ENCODE data around the gene ASZ1. TPM values are rescaled to one million over a fixed set of nuclear protein-coding genes. Genes with fewer than 3 reads are reported as not detected.
A peak's percentile ranks its signal among the peaks of the same experiment; 100 is the strongest.

ASZ1 gene
- total RNA-seq, 2 experiments from 2014 or later: not detected

DNA sequence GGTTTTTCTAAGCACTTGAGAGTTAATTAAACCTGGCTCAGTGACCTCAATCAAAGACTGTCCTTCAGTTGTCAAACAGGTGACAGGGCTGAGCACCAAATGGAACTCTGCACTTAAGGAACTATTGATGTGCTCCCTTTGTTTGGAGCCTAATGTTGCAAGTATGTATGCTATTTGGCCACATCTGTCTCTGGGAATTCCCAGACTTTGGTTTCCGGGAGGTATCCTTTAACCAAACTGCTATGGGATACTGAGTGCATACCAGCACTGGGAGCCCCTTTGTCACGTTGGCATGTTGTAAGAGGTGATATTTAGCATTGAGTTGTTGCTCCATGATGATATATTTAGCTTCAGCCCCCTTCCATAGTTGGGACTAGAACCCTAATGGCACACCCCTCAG is 25.2 kb downstream of the ASZ1 start:
- DNase-seq: no peak
- ChIA-PET CTCF (no interaction called here), POLR2A (no interaction called here)
- Mint-ChIP-seq H3K36me3 (ENCODE audit: low read depth) (no peaks in the 10 kb centered on the region), H3K4me3 (no peak overlapping the region), H3K27ac (no peak overlapping the region), H3K9me3 (no peaks in the 10 kb centered on the region), H3K4me1 (ENCODE audit: low read depth) (no peaks in the 10 kb centered on the region), H3K27me3 (no peaks in the 10 kb centered on the region)
- intact Hi-C loops (cut with micrococcal nuclease): no loop called here
- no peak for TF ChIP-seq CTCF (IDR thresholded peaks at IDR 0.05)
- no peak for ATAC-seq

- intact Hi-C loops (cut with micrococcal nuclease): no loop called here
Observed at GRCh38 chr7:117401293-117402002, 25.8 kb downstream of the ASZ1 start.

GRCh38 chr7:117399820-117400422 is 27.4 kb downstream of the ASZ1 start:
- intact Hi-C loops (cut with micrococcal nuclease): no loop called here
- no peak for DNase-seq
- POLR2A ChIA-PET: no interaction called here
- Mint-ChIP-seq H3K27ac (no peak overlapping the region), H3K27me3 (no peaks in the 10 kb centered on the region), H3K4me1 (ENCODE audit: low read depth) (no peaks in the 10 kb centered on the region), H3K4me3 (no peak overlapping the region), H3K36me3 (ENCODE audit: low read depth) (no peaks in the 10 kb centered on the region), H3K9me3 (no peaks in the 10 kb centered on the region)
- CTCF ChIA-PET: interaction anchor here (1.0 to 1.9 kb wide), 2 partner anchors 412 to 753 kb away, joined by 4 read pairs; no protein-coding TSS in a partner anchor
- no peak for ATAC-seq
- peak; percentile 33 for TF ChIP-seq CTCF (IDR thresholded peaks at IDR 0.05)

More at GRCh38 chr7:117401293-117402002, 25.8 kb downstream of the ASZ1 start:
- H3K4me3 Mint-ChIP-seq: no peak overlapping the region
- ChIA-PET CTCF (interaction anchor here (1.9 kb wide), 1 partner anchor 751 kb away, joined by 4 read pairs; no protein-coding TSS in a partner anchor), POLR2A (no interaction called here)
- no peaks in the 10 kb centered on the region for H3K36me3 Mint-ChIP-seq (ENCODE audit: low read depth)
- no peak overlapping the region for H3K27ac Mint-ChIP-seq
- no peaks in the 10 kb centered on the region for H3K27me3 Mint-ChIP-seq
- no peak for TF ChIP-seq CTCF (IDR thresholded peaks at IDR 0.05)
- H3K4me1 Mint-ChIP-seq (ENCODE audit: low read depth): no peaks in the 10 kb centered on the region
- no peak for DNase-seq
- H3K9me3 Mint-ChIP-seq: no peaks in the 10 kb centered on the region
- no peak for ATAC-seq

- DNase-seq (no peak), ATAC-seq (no peak)
- H3K36me3 Mint-ChIP-seq (ENCODE audit: low read depth): no peaks in the 10 kb centered on the region
- no peaks in the 10 kb centered on the region for H3K4me1 Mint-ChIP-seq (ENCODE audit: low read depth)
- ChIA-PET CTCF (no interaction called here), POLR2A (no interaction called here)
- no peaks in the 10 kb centered on the region for H3K9me3 Mint-ChIP-seq
- no peak overlapping the region for H3K27ac Mint-ChIP-seq
- no peak for TF ChIP-seq CTCF (IDR thresholded peaks at IDR 0.05)
- intact Hi-C loops (cut with micrococcal nuclease): no loop called here
- H3K4me3 Mint-ChIP-seq: no peak overlapping the region
- H3K27me3 Mint-ChIP-seq: no peaks in the 10 kb centered on the region
Observed at GRCh38 chr7:117395743-117396142, 31.6 kb downstream of the ASZ1 start.

DNA sequence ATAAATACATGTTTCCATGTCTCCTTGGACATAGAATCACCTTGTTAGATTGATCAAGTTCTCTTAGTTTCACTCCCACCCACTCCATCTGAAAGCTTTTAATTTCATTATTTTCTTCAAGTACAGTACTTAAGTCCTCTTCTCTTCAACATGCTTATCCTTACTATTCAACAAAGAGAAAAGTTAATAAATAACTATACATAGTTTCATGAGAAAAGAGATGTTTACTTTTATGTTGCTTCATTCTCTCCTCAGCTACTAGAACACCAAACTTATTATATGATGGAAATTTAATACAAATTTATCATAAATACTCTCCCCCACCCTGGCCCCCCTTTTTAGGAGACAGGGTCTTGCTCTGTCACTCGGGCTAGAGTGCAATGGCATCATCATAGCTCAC is 33.5 kb downstream of the ASZ1 start:
- POLR2A ChIA-PET: no interaction called here
- CTCF ChIA-PET: interaction anchor here (0.7 kb wide), 1 partner anchor 53 kb away, joined by 3 read pairs; no protein-coding TSS in a partner anchor
- no peak overlapping the region for H3K27ac Mint-ChIP-seq
- TF ChIP-seq CTCF (IDR thresholded peaks at IDR 0.05): no peak
- H3K27me3 Mint-ChIP-seq: no peaks in the 10 kb centered on the region
- H3K36me3 Mint-ChIP-seq (ENCODE audit: low read depth): no peaks in the 10 kb centered on the region
- intact Hi-C loops (cut with micrococcal nuclease): no loop called here
- no peak overlapping the region for H3K4me3 Mint-ChIP-seq
- H3K4me1 Mint-ChIP-seq (ENCODE audit: low read depth): no peaks in the 10 kb centered on the region
- peaks cover 2% of the 10 kb centered on the region for H3K9me3 Mint-ChIP-seq
- no peak for DNase-seq
- ATAC-seq: no peak
